Measurements from ENCODE around the gene STK38.
"Not testable (repeated sequence)": the region's sequence is repeated elsewhere in the genome, so short reads cannot be mapped to it uniquely, and the experiment has no call there.

The STK38 gene

GRCh38 chr6:36495086-36495485, 52.2 kb downstream of the STK38 start:
- no peak for FAIRE-seq
- TF ChIP-seq POLR2AphosphoS5 (IDR thresholded peaks at IDR 0.05; ENCODE audit: low read depth, low read length) (no peak), TAF1 (IDR thresholded peaks at IDR 0.05; ENCODE audit: low read depth, low read length) (no peak), POU2F2 (IDR thresholded peaks at IDR 0.05; ENCODE audit: low read depth, low read length) (no peak), POLR2A (IDR thresholded peaks at IDR 0.05; ENCODE audit: low read depth, low read length) (no peak), PAX5 (IDR thresholded peaks at IDR 0.05; ENCODE audit: insufficient read depth, low read length, severe bottlenecking) (no peak), SPI1 (IDR thresholded peaks at IDR 0.05; ENCODE audit: low read depth, low read length) (no peak)
- DNase-seq (ENCODE audit: insufficient read length, low spot score): no peak

GRCh38 chr6:36493859-36494258, 53.4 kb downstream of the STK38 start:
- TF ChIP-seq PAX5 (IDR thresholded peaks at IDR 0.05; ENCODE audit: insufficient read depth, low read length, severe bottlenecking): no peak
- no peak for TF ChIP-seq POLR2A (IDR thresholded peaks at IDR 0.05; ENCODE audit: low read depth, low read length)
- DNase-seq (ENCODE audit: insufficient read length, low spot score): no peak

GRCh38 chr6:36493319-36493718, 54.0 kb downstream of the STK38 start:
- TF ChIP-seq POU2F2 (IDR thresholded peaks at IDR 0.05; ENCODE audit: low read depth, low read length) (no peak), SPI1 (IDR thresholded peaks at IDR 0.05; ENCODE audit: low read depth, low read length) (no peak), TAF1 (IDR thresholded peaks at IDR 0.05; ENCODE audit: low read depth, low read length) (no peak), PAX5 (IDR thresholded peaks at IDR 0.05; ENCODE audit: insufficient read depth, low read length, severe bottlenecking) (no peak), POLR2AphosphoS5 (IDR thresholded peaks at IDR 0.05; ENCODE audit: low read depth, low read length) (no peak), POLR2A (IDR thresholded peaks at IDR 0.05; ENCODE audit: low read depth, low read length) (no peak)
- no peak for FAIRE-seq
- no peak for DNase-seq (ENCODE audit: insufficient read length, low spot score)

More at GRCh38 chr6:36493859-36494258, 53.4 kb downstream of the STK38 start:
- no peak for FAIRE-seq

GRCh38 chr6:36492621-36493020, 54.7 kb downstream of the STK38 start:
- FAIRE-seq (no peak), DNase-seq (ENCODE audit: insufficient read length, low spot score) (no peak)
- no peak for TF ChIP-seq TAF1 (IDR thresholded peaks at IDR 0.05; ENCODE audit: low read depth, low read length)
- no peak for TF ChIP-seq SPI1 (IDR thresholded peaks at IDR 0.05; ENCODE audit: low read depth, low read length)
- no peak for TF ChIP-seq PAX5 (IDR thresholded peaks at IDR 0.05; ENCODE audit: insufficient read depth, low read length, severe bottlenecking)
- TF ChIP-seq POLR2AphosphoS5 (IDR thresholded peaks at IDR 0.05; ENCODE audit: low read depth, low read length): no peak
- TF ChIP-seq POLR2A (IDR thresholded peaks at IDR 0.05; ENCODE audit: low read depth, low read length): no peak
- no peak for TF ChIP-seq POU2F2 (IDR thresholded peaks at IDR 0.05; ENCODE audit: low read depth, low read length)

- TF ChIP-seq POLR2AphosphoS5 (IDR thresholded peaks at IDR 0.05; ENCODE audit: low read depth, low read length) (no peak), SPI1 (IDR thresholded peaks at IDR 0.05; ENCODE audit: low read depth, low read length) (no peak), PAX5 (IDR thresholded peaks at IDR 0.05; ENCODE audit: insufficient read depth, low read length, severe bottlenecking) (no peak), POU2F2 (IDR thresholded peaks at IDR 0.05; ENCODE audit: low read depth, low read length) (no peak), TAF1 (IDR thresholded peaks at IDR 0.05; ENCODE audit: low read depth, low read length) (no peak), POLR2A (IDR thresholded peaks at IDR 0.05; ENCODE audit: low read depth, low read length) (no peak; the same call in 1 of the 2 replicates)
- FAIRE-seq (no peak), DNase-seq (ENCODE audit: insufficient read length, low spot score) (no peak)
Observed at GRCh38 chr6:36492092-36492491, 55.2 kb downstream of the STK38 start.

- DNase-seq (ENCODE audit: insufficient read length, low spot score) (no peak), FAIRE-seq (no peak)
- TF ChIP-seq TAF1 (IDR thresholded peaks at IDR 0.05; ENCODE audit: low read depth, low read length) (no peak), PAX5 (IDR thresholded peaks at IDR 0.05; ENCODE audit: insufficient read depth, low read length, severe bottlenecking) (no peak), POLR2A (IDR thresholded peaks at IDR 0.05; ENCODE audit: low read depth, low read length) (0 out of 2 replicates have a peak, but pooled peaks have one; percentile 22), POU2F2 (IDR thresholded peaks at IDR 0.05; ENCODE audit: low read depth, low read length) (no peak), SPI1 (IDR thresholded peaks at IDR 0.05; ENCODE audit: low read depth, low read length) (no peak), POLR2AphosphoS5 (IDR thresholded peaks at IDR 0.05; ENCODE audit: low read depth, low read length) (0 out of 2 replicates have a peak, but pooled peaks have one; percentile 17)
Observed at GRCh38 chr6:36491378-36491965, 55.8 kb downstream of the STK38 start.

GRCh38 chr6:36489426-36489825, 57.9 kb downstream of the STK38 start:
- TF ChIP-seq POLR2A (IDR thresholded peaks at IDR 0.05; ENCODE audit: low read depth, low read length) (no peak), POU2F2 (IDR thresholded peaks at IDR 0.05; ENCODE audit: low read depth, low read length) (no peak), POLR2AphosphoS5 (IDR thresholded peaks at IDR 0.05; ENCODE audit: low read depth, low read length) (no peak), SPI1 (IDR thresholded peaks at IDR 0.05; ENCODE audit: low read depth, low read length) (no peak), TAF1 (IDR thresholded peaks at IDR 0.05; ENCODE audit: low read depth, low read length) (no peak), PAX5 (IDR thresholded peaks at IDR 0.05; ENCODE audit: insufficient read depth, low read length, severe bottlenecking) (no peak)
- DNase-seq (ENCODE audit: insufficient read length, low spot score) (no peak), FAIRE-seq (no peak)

GRCh38 chr6:36488221-36488620, 59.1 kb downstream of the STK38 start:
- FAIRE-seq (no peak), DNase-seq (ENCODE audit: insufficient read length, low spot score) (no peak)
- no peak for TF ChIP-seq PAX5 (IDR thresholded peaks at IDR 0.05; ENCODE audit: insufficient read depth, low read length, severe bottlenecking)
- no peak for TF ChIP-seq TAF1 (IDR thresholded peaks at IDR 0.05; ENCODE audit: low read depth, low read length)
- no peak for TF ChIP-seq POLR2A (IDR thresholded peaks at IDR 0.05; ENCODE audit: low read depth, low read length)
- no peak for TF ChIP-seq POLR2AphosphoS5 (IDR thresholded peaks at IDR 0.05; ENCODE audit: low read depth, low read length)
- TF ChIP-seq SPI1 (IDR thresholded peaks at IDR 0.05; ENCODE audit: low read depth, low read length): no peak
- TF ChIP-seq POU2F2 (IDR thresholded peaks at IDR 0.05; ENCODE audit: low read depth, low read length): no peak

GRCh38 chr6:36487698-36488097, 59.6 kb downstream of the STK38 start:
- FAIRE-seq: no peak

GRCh38 chr6:36484736-36485135, 62.5 kb downstream of the STK38 start:
- no peak for TF ChIP-seq POLR2A (IDR thresholded peaks at IDR 0.05; ENCODE audit: low read depth, low read length)
- FAIRE-seq (no peak), DNase-seq (ENCODE audit: insufficient read length, low spot score) (no peak)

More at GRCh38 chr6:36487698-36488097, 59.6 kb downstream of the STK38 start:
- no peak for TF ChIP-seq POU2F2 (IDR thresholded peaks at IDR 0.05; ENCODE audit: low read depth, low read length)
- TF ChIP-seq POLR2AphosphoS5 (IDR thresholded peaks at IDR 0.05; ENCODE audit: low read depth, low read length): no peak
- no peak for TF ChIP-seq POLR2A (IDR thresholded peaks at IDR 0.05; ENCODE audit: low read depth, low read length)
- TF ChIP-seq TAF1 (IDR thresholded peaks at IDR 0.05; ENCODE audit: low read depth, low read length): no peak
- TF ChIP-seq PAX5 (IDR thresholded peaks at IDR 0.05; ENCODE audit: insufficient read depth, low read length, severe bottlenecking): no peak
- no peak for TF ChIP-seq SPI1 (IDR thresholded peaks at IDR 0.05; ENCODE audit: low read depth, low read length)
- DNase-seq (ENCODE audit: insufficient read length, low spot score): no peak

- not testable (repeated sequence) for FAIRE-seq; DNase-seq (ENCODE audit: insufficient read length, low spot score)
Observed at GRCh38 chr6:36483326-36483725, 64.0 kb downstream of the STK38 start.

Data from GM12891 (cell line).